Activated CD4-positive, alpha-beta T cell treated with anti-CD3 and anti-CD28 coated beads, Interleukin-2, amount 50 U/mL, for 16 hours (primary cell): Measurements from ENCODE around the gene GOPC.
"Not testable (repeated sequence)": the region's sequence is repeated elsewhere in the genome, so short reads cannot be mapped to it uniquely, and the experiment has no call there.

Experiments used
- DNase-seq: peaks from one replicate; pipeline ENCODE4 v3.0.0-alpha.2; 2020

The GOPC gene

GRCh38 chr6:117602151-117602898 lies at the start of gene GOPC:
Gene GOPC, minus strand, starts transcription at chr6:117602511. Its CDS starts 223 bp downstream, at chr6:117602288.
- peak; percentile 97 for DNase-seq

GRCh38 chr6:117651984-117652383 lies 49.7 kb upstream of the GOPC start:
- not testable (repeated sequence) for DNase-seq

- DNase-seq, result no peak
These were observed 40.7 kb upstream of the GOPC start for GRCh38 chr6:117642976-117643375.

GRCh38 chr6:117637770-117638169 lies 35.5 kb upstream of the GOPC start:
- no peak for DNase-seq

GRCh38 chr6:117629119-117629660 lies 26.9 kb upstream of the GOPC start:
- no peak for DNase-seq

GRCh38 chr6:117627533-117627932 lies 25.2 kb upstream of the GOPC start:
- no peak for DNase-seq

- DNase-seq, result no peak
These were observed 22.7 kb upstream of the GOPC start for GRCh38 chr6:117624869-117625481.

- DNase-seq, result no peak
These were observed 16.9 kb upstream of the GOPC start for GRCh38 chr6:117619178-117619577.

GRCh38 chr6:117617210-117618035 lies 15.1 kb upstream of the GOPC start:
- no peak for DNase-seq

GRCh38 chr6:117616391-117617209 lies 14.3 kb upstream of the GOPC start:
- peak; percentile 2 for DNase-seq

GRCh38 chr6:117615750-117616390 lies 13.6 kb upstream of the GOPC start:
- no peak for DNase-seq

GRCh38 chr6:117613920-117614560 lies 11.7 kb upstream of the GOPC start:
- DNase-seq, result no peak

- no peak for DNase-seq
These were observed 5.2 kb upstream of the GOPC start for GRCh38 chr6:117607511-117607910.

- peak; percentile 67 for DNase-seq
These were observed 3.0 kb upstream of the GOPC start for GRCh38 chr6:117605169-117605826.

GRCh38 chr6:117603821-117604220 lies 1.5 kb upstream of the GOPC start:
- DNase-seq, result no peak

GRCh38 chr6:117602899-117603588 lies 733 bp upstream of the GOPC start:
- no peak for DNase-seq

GRCh38 chr6:117601811-117602150 lies 530 bp downstream of the GOPC start:
- DNase-seq, result peak; percentile 21

- peak; percentile 41 for DNase-seq
These were observed 2.1 kb downstream of the GOPC start for GRCh38 chr6:117600008-117600743.

GRCh38 chr6:117597755-117598154 lies 4.6 kb downstream of the GOPC start:
- no peak for DNase-seq
